ENCODE data around the gene SCD5. TPM values are rescaled to one million over a fixed set of nuclear protein-coding genes. Genes with fewer than 3 reads are reported as not detected.

Gene SCD5
- total and polyA plus RNA-seq, 2 donors (not counting 1 experiment from before 2014, with no cell fraction given), result 0.03 TPM; not detected in 1

DNA sequence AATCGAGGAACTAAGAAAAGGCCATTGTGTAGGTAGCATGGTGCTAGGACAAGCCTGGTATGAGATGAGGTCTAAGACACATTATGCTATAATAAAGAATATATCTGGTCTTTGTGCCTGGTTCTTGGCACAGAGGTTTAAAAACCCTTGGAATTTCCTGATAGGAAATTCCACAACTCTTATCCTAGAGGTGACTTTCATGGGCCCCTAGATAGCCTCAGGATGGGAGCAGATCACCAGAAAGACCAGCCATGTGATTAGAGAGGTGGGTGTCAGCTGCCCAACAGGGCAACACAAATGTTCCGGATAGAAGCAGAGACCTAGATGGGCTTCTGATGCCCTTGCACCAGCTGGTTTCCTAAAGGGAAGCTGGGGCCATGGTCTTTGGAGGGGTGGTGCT lies 107.2 kb downstream of the SCD5 start:
- H3K4me3 Mint-ChIP-seq, result no peak overlapping the region
- Histone ChIP-seq H3K36me3 (replicated peaks in 1 of 2; ENCODE audit: control extremely low read depth in 1 of 2, control insufficient read depth in 1 of 2, extremely low read depth in 1 of 2, insufficient read depth in 2 of 2, low read length in 1 of 2) (no peaks in the 10 kb centered on the region), H3K27ac (ENCODE audit: low read length in 2 of 2) (no peak overlapping the region), H4K20me1 (ENCODE audit: control insufficient read depth, insufficient read depth, low read length, poor library complexity, severe bottlenecking) (no peaks in the 10 kb centered on the region), H3K4me2 (replicated peaks; ENCODE audit: low read depth, low read length, poor library complexity, severe bottlenecking) (no peak overlapping the region), H3K4me1 (ENCODE audit: control insufficient read depth in 2 of 2, insufficient read depth in 2 of 2, low read length in 2 of 2) (no peaks in the 10 kb centered on the region), H3K9me3 (ENCODE audit: control extremely low read depth in 1 of 3, control insufficient read depth in 2 of 3, insufficient read depth in 1 of 3, low read length in 2 of 3) (no peaks in the 10 kb centered on the region), H3K9ac (ENCODE audit: low read length) (no peak overlapping the region), H2AFZ (ENCODE audit: insufficient read depth, low read depth, low read length, poor library complexity, severe bottlenecking) (no peak overlapping the region), H3K27me3 (replicated peaks in 1 of 4; ENCODE audit: control extremely low read depth in 1 of 4, control insufficient read depth in 3 of 4, insufficient read depth in 4 of 4, low read length in 3 of 4) (no peaks in the 10 kb centered on the region), H3K4me3 (ENCODE audit: control extremely low read depth in 1 of 5, extremely low read depth in 1 of 5, insufficient read depth in 1 of 5, low read depth in 2 of 5, low read length in 4 of 5) (no peak overlapping the region), H3K79me2 (ENCODE audit: control insufficient read depth, insufficient read depth, low read length) (no peaks in the 10 kb centered on the region)
- TF ChIP-seq, protein P1, sequence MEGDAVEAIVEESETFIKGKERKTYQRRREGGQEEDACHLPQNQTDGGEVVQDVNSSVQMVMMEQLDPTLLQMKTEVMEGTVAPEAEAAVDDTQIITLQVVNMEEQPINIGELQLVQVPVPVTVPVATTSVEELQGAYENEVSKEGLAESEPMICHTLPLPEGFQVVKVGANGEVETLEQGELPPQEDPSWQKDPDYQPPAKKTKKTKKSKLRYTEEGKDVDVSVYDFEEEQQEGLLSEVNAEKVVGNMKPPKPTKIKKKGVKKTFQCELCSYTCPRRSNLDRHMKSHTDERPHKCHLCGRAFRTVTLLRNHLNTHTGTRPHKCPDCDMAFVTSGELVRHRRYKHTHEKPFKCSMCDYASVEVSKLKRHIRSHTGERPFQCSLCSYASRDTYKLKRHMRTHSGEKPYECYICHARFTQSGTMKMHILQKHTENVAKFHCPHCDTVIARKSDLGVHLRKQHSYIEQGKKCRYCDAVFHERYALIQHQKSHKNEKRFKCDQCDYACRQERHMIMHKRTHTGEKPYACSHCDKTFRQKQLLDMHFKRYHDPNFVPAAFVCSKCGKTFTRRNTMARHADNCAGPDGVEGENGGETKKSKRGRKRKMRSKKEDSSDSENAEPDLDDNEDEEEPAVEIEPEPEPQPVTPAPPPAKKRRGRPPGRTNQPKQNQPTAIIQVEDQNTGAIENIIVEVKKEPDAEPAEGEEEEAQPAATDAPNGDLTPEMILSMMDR (IDR thresholded peaks at IDR 0.05), result no peak
- no peak for TF ChIP-seq EZH2 (IDR thresholded peaks at IDR 0.05; ENCODE audit: borderline replicate concordance, insufficient read depth, low read depth, low read length, poor library complexity, severe bottlenecking)
- ATAC-seq (ENCODE audit: low read depth), result no peak
- no peaks in the 10 kb centered on the region for H3K4me1 Mint-ChIP-seq
- ChIA-PET POLR2A (no interaction called here), CTCF (no interaction called here)
- intact Hi-C loops (cut with micrococcal nuclease), result no loop called here
- peaks cover 7% of the 10 kb centered on the region for H3K27me3 Mint-ChIP-seq
- no peak for DNase-seq
- H3K9me3 Mint-ChIP-seq (ENCODE audit: insufficient read depth), result no peaks in the 10 kb centered on the region
- no peak overlapping the region for H3K27ac Mint-ChIP-seq
- 100% methylated on average over 1 of the region's 2 CpGs for WGBS (ENCODE audit: insufficient coverage)

DNA sequence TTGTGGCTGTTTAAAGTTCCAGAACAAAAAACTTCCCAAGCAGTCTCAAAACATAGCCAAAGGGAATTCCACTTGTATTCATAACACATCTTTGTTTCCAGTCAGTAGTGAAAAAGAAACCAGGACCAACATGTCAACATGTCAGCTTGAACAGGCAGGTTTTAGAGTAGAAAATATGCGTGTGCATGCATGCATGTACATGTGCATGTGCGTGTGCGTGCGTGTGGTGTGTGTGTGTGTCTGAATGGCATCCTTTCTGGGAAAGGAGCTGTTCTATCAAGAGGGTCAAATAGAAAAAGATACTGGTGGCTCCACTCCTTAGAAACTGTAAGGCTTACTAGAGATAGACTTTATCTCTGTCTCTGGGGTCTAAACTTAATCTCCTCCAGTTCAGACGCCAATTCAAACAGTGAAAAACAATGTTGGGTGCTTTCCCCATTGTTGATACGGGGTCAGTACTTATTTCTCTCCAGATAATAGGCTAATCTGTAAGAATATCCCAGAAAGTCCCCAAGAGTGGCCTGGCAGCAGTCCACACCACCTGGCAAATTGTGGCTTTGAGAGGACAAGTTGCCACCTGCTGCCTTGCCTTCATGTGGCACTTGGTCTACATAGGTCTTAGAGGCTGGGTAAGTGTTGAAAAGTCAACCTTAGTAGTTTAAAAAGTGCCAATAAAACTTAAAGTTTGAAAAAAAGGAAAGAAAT lies 110.4 kb downstream of the SCD5 start:
- no peaks in the 10 kb centered on the region for H3K9me3 ChIP-seq (ENCODE audit: control extremely low read depth in 1 of 3, control insufficient read depth in 2 of 3, insufficient read depth in 1 of 3, low read length in 2 of 3)
- no peak overlapping the region for H3K27ac Mint-ChIP-seq
- H2AFZ ChIP-seq (ENCODE audit: insufficient read depth, low read depth, low read length, poor library complexity, severe bottlenecking), result no peak overlapping the region
- intact Hi-C loops (cut with micrococcal nuclease), result no loop called here
- DNase-seq, result no peak
- 89% methylated on average over 3 of the region's 6 CpGs for WGBS (ENCODE audit: insufficient coverage)
- ChIA-PET POLR2A (no interaction called here), CTCF (no interaction called here)
- no peak overlapping the region for H3K4me3 ChIP-seq (ENCODE audit: control extremely low read depth in 1 of 5, extremely low read depth in 1 of 5, insufficient read depth in 1 of 5, low read depth in 2 of 5, low read length in 4 of 5)
- ATAC-seq (ENCODE audit: low read depth), result no peak
- H3K4me1 ChIP-seq (ENCODE audit: control insufficient read depth in 2 of 2, insufficient read depth in 2 of 2, low read length in 2 of 2), result no peaks in the 10 kb centered on the region
- H3K9ac ChIP-seq (ENCODE audit: low read length), result no peak overlapping the region
- no peak overlapping the region for H3K27ac ChIP-seq (ENCODE audit: low read length in 2 of 2)
- no peaks in the 10 kb centered on the region for H4K20me1 ChIP-seq (ENCODE audit: control insufficient read depth, insufficient read depth, low read length, poor library complexity, severe bottlenecking)
- no peak overlapping the region for H3K4me3 Mint-ChIP-seq
- no peaks in the 10 kb centered on the region for H3K27me3 ChIP-seq (replicated peaks in 1 of 4; ENCODE audit: control extremely low read depth in 1 of 4, control insufficient read depth in 3 of 4, insufficient read depth in 4 of 4, low read length in 3 of 4)
- no peaks in the 10 kb centered on the region for H3K9me3 Mint-ChIP-seq (ENCODE audit: insufficient read depth)
- no peak overlapping the region for H3K4me2 ChIP-seq (replicated peaks; ENCODE audit: low read depth, low read length, poor library complexity, severe bottlenecking)
- no peaks in the 10 kb centered on the region for H3K36me3 ChIP-seq (replicated peaks in 1 of 2; ENCODE audit: control extremely low read depth in 1 of 2, control insufficient read depth in 1 of 2, extremely low read depth in 1 of 2, insufficient read depth in 2 of 2, low read length in 1 of 2)
- H3K79me2 ChIP-seq (ENCODE audit: control insufficient read depth, insufficient read depth, low read length), result no peaks in the 10 kb centered on the region
- no peaks in the 10 kb centered on the region for H3K4me1 Mint-ChIP-seq
- TF ChIP-seq EZH2 (IDR thresholded peaks at IDR 0.05; ENCODE audit: borderline replicate concordance, insufficient read depth, low read depth, low read length, poor library complexity, severe bottlenecking), result no peak
- TF ChIP-seq, protein P1 (IDR thresholded peaks at IDR 0.05), result no peak
- peaks cover 10% of the 10 kb centered on the region for H3K27me3 Mint-ChIP-seq

Data from B cell (primary cell).